CMK (cell line): ENCODE data around the gene SMAP1.

Experiments
- DNase-seq: peaks from one replicate; pipeline ENCODE4 v3.0.0-alpha.2; 2010; ENCODE audit warnings: low read depth

Gene SMAP1

GRCh38 chr6:70667711-70668498, at the start of gene SMAP1:
SMAP1 (plus strand) TSS chr6:70667883; CDS start chr6:70668024, 141 bp downstream.
- peak; percentile 75 for DNase-seq

GRCh38 chr6:70620746-70621145, 46.9 kb upstream of the SMAP1 start:
- no peak for DNase-seq

- no peak for DNase-seq
Observed at GRCh38 chr6:70622461-70622860, 45.2 kb upstream of the SMAP1 start.

DNA sequence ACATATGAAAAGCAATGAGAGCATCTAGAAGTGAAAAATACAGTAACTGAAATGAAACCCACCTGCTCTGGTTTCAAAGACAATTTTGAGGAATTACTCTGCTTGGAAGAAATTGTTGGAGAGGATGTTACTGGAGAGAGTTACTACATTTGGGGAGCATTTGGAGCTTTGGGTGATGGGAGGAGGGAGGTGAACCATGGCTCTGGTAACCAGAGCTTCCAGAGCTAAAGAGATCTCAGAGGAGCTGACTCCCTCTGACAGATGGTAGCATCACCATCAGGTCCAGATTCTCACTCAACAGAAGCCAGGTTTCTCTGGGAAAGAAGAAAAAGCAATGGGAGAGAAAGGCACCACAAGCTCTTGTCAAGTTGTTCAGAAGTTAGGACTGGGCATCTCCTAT, 42.2 kb upstream of the SMAP1 start:
- DNase-seq, result no peak

GRCh38 chr6:70627500-70628254, 40.0 kb upstream of the SMAP1 start:
- DNase-seq, result no peak

- no peak for DNase-seq
Observed at GRCh38 chr6:70629929-70630328, 37.8 kb upstream of the SMAP1 start.

DNA sequence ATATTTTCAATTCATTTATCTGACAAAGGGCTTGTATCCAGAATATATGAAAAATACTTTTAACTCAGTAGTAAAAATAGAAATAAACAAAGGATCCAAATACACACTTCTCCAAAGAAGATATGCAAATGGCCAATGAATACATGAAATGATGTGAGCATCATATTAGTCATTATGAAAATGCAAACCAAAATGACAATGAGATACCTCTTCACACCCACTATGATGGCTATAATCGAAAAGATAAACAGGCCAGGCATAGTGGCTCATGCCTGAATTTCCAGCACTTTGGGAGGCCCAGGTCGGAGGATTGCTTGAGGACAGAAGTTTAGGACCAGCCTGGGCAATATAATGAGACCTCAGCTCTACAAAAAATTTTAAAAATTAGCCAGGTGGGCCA, 33.8 kb upstream of the SMAP1 start:
- no peak for DNase-seq

DNA sequence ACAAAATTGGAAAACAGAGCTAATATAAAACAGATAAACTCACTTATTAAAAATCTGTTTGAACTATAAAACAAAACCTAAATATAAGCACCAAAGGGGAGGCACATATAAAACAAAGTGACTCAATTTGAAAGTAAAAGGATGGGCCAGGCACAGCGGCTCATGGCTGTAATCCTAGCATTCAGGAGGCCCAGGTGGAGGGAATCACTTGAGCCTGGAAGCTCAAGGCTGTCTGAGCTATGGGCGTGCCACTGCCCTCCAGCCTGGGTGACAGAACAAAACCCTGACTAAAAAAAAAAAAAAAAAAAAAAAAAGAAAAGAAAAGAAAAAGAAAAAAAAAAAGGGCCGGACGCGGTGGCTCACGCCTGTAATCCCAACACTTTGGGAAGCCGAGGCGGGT, 31.1 kb upstream of the SMAP1 start:
- no peak for DNase-seq

DNA sequence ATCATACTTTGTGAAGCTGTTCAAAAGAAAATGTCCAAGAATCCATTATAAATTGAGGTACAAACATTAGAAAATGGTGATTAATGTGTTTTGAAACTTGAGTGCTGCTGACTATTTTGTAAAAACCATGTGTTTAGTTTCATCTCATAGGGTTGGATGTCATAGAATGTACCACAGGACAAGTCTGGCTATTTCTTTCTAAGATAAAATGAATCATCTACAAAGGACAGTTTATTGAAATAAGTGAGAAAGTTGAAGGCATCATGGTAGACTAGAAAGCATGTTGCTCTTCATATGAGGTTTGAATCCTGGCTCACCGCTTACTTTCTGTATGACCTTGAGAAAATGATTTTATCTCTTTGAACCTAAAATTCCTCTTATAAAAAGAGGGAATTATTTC, 29.2 kb upstream of the SMAP1 start:
- DNase-seq, result no peak

DNA sequence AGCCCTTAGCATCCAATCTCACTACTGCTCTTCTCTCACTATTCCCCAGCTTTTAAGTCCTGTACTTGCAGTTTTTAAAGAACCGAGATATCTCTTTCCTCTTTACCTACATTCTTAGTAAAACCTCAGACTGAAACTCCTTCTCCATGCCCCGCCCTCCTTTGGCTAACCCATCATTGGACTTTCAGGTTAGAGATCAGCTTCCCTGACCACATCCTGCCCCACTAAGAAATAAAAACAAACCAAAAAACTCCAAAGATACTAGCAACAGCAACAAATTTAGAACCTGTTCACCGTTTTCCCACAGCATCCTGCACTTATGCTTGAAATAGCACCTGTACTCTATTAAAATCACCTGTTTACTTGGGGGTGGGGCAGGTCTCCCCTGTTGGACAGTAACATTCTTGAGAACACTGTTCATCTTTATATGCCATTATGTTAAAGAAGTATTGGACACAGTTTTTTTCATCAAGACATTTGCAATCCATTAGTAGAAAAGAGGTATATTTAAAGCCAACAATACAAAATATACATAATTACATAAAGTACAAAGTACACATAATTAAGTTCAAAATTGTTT, 16.3 kb upstream of the SMAP1 start:
- DNase-seq, result no peak

- DNase-seq, result no peak
Observed at GRCh38 chr6:70652216-70652615, 15.5 kb upstream of the SMAP1 start.

GRCh38 chr6:70657706-70658105, 10.0 kb upstream of the SMAP1 start:
- no peak for DNase-seq

DNA sequence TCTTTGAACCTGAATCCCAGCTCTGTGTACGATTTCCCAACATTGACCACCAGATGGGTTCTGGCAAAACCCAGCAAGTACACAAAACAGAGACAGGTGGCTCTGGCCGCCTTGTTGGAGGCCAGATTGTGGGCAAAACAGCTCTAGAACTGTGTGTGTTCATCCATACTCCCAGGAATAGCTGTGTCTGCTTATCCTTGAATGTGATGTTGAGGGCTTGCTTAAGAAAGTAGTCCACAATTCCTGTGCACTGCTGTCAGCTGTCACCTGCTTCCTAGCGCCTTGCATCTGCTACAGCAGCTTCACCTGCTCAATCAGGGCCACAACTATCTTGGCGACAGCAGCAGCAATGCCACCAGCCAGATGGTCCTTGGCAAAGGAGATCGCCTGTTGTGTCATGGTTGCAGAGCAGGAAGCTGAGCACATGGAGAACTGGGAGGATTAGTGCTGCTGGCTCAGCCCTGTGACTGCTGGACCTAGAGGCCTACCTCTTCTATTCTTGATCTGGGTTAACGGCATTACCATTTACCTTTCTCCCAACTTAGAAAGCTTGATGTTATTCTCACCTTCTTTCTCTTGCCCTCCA, 3.7 kb upstream of the SMAP1 start:
- no peak for DNase-seq

DNA sequence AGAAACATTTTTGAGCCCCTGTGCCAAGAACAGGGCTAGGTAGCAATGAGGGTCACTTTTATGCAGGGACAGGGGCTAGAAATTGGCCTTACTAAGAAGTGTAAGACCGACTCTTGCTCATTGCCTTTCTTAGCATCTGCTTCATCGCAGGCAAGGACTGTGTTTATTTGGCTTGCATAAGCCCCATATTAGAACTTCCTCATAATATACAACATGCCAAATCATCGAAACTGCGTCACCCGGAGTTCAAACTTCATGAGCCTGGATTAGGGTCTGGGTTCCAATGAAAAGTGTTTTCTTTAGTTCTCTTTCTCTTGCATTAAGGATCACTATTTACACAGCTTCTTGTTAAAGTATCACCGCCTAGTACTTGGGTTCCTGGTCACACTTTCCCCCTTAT, 977 bp upstream of the SMAP1 start:
- DNase-seq, result no peak

DNA sequence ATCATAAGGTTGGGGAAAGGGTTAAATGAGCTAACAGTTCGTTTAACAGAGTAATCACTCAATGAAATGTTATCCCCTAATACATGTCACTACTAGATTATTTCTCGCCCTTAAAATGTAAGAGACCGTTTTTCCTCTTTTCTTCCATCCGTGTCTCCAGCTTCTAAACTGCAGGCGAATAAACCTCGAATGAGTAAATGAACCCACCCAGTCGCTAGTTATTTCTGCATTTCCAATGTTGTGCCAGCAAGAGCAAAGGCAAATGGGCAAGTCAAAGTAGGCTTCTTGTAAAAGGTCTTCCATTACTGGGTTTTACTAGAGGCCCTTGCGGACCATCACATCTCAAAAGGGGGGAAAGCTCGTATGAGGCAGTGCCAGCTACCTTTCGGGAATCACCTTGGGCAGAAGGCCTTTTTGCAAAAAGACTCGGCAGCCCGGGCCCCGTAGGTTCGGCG, 400 bp upstream of the SMAP1 start:
- no peak for DNase-seq

DNA sequence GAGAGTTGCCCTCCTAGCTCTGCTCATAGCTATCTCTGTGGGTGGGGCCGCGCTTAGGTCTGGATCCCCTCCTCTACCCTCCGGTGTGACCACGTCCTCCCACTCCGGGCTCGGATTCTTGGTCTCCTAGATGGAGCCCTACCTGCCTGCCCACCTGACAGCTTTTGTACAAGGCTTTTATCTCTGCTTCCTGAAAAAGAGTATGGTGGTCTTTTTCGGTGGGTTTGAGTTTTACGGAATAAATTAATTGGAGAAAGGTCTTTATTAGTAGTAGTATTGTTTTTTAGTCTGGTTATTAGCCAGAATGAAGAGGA, 773 bp downstream of the SMAP1 start:
- no peak for DNase-seq

GRCh38 chr6:70669133-70669532, 1.4 kb downstream of the SMAP1 start:
- no peak for DNase-seq

DNA sequence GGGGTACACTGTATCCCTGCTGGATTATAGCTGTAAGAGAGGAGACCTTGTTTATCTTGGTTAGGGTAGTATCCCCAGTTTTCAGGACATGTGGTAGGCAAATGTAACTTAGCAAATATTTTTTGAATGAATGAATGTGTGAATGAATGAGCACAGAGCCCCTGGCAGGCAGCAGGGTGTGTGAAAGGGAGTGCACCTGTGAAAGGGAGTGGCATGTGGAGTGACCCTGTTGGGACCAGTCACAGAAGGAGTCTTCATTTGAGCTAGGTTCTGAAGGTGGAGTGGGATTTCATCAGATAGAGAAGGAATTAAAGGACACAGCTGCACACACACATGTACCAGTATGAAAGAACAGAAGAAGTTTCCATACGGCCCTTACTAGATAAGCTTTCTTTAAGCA, 4.9 kb downstream of the SMAP1 start:
- no peak for DNase-seq

DNA sequence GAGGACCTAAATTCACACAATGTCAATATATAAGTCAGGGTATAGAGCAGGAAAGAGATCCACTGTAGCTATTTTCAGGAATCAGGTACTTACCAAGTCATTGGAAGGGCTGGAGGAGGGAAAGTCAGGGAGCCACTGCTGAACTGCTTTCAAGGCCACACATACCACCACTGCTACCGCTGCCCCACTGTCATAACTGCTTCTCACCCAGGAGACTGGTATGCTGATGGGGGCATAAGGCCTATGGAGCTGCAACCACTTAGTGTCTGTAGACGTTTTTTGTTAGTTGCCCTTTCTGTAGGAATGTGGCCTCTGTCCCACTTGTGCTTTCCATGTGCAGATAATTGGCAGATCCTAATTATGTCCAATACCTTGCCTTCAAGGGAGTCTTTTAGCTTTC, 5.4 kb downstream of the SMAP1 start:
- DNase-seq, result no peak

DNA sequence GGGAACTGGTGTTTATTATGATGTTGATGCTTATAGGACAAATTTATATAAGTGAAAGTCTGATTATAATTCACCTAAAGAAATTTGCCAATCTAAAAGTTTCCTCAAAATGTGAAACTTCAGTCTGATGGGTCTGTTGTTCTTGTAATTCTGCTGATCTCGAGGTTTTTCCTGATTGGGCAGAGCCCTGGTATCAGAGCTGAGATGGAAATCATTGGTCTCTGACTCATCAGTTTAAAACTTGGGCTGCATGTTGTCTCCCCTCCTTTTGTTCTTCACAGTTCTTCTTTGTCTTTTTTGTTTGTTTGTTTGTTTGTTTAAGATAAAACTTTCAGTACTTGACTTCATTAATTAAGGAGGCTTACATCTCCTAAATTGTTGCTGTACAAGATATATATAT, 5.9 kb downstream of the SMAP1 start:
- DNase-seq, result no peak

GRCh38 chr6:70675822-70676221, 8.1 kb downstream of the SMAP1 start:
- DNase-seq, result no peak

- DNase-seq, result no peak
Observed at GRCh38 chr6:70676821-70677220, 9.1 kb downstream of the SMAP1 start.

DNA sequence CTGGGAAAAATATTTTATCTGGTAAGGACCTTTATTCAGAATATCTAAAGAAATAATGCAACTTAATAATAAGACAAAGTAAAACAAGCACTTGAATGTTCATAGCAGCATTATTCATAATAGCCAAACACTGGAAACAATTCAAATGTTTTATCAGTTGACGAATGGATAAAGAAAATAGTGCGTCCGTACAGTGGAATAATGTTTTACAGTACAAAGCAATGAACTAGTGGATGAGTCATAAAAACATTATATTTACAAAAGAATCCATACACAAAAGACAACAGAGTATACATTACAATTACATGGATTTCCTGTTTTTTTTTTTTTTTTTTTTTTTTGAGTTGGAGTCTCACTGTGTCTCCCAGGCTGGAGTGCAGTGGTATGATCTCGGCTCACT, 12.7 kb downstream of the SMAP1 start:
- DNase-seq, result no peak
